H9 (cell line): ENCODE data around the gene ENPP1. TPM values are rescaled to one million over a fixed set of nuclear protein-coding genes. Genes with fewer than 3 reads are reported as not detected.

Experiments used
- DNase-seq: peaks from one replicate; pipeline ENCODE4 v3.0.0-alpha.2; 2017
- H2AFZ ChIP-seq: one replicate; pipeline ENCODE4 v1.6.1; 2013; ENCODE audit warnings: mild to moderate bottlenecking, low read length, control low read depth, moderate library complexity
- H2AK5ac ChIP-seq: 2 replicates; pipeline ENCODE4 v1.6.1; 2013; ENCODE audit warnings: low read length, control low read depth, mixed read lengths; ENCODE audit not compliant: insufficient read length
- H2BK120ac ChIP-seq: one replicate; pipeline ENCODE4 v1.6.1; 2013; ENCODE audit warnings: low read depth, mild to moderate bottlenecking, low read length, control low read depth, inconsistent platforms; ENCODE audit not compliant: poor library complexity, severe bottlenecking
- H2BK12ac ChIP-seq: 2 replicates; pipeline ENCODE4 v1.6.1; 2013; ENCODE audit warnings: low read length, control low read depth, mixed read lengths, low read depth; ENCODE audit not compliant: insufficient read length
- H2BK15ac ChIP-seq: 2 replicates; pipeline ENCODE4 v1.6.1; 2013; ENCODE audit warnings: low read depth, low read length, control low read depth
- H2BK20ac ChIP-seq: one replicate; pipeline ENCODE4 v1.6.1; 2013; ENCODE audit warnings: low read depth, mild to moderate bottlenecking, low read length, control low read depth, inconsistent platforms; ENCODE audit not compliant: poor library complexity, severe bottlenecking
- H2BK5ac ChIP-seq: 2 replicates; pipeline ENCODE4 v1.6.1; 2013; ENCODE audit warnings: low read length, control low read depth, mixed read lengths; ENCODE audit not compliant: insufficient read length
- H3K14ac ChIP-seq: 2 replicates; pipeline ENCODE4 v1.6.1; 2013; ENCODE audit warnings: low read length, control low read depth; ENCODE audit not compliant: insufficient read depth
- H3K18ac ChIP-seq: 2 replicates; pipeline ENCODE4 v1.6.1; 2013; ENCODE audit warnings: low read depth, mild to moderate bottlenecking, mixed read lengths, low read length, control low read depth; ENCODE audit not compliant: insufficient read length
- H3K23ac ChIP-seq: 2 replicates; pipeline ENCODE4 v1.6.1; 2013; ENCODE audit warnings: low read length, control low read depth, mixed read lengths, low read depth; ENCODE audit not compliant: insufficient read length
- H3K23me2 ChIP-seq: 2 replicates; pipeline ENCODE4 v1.6.1; 2013; ENCODE audit warnings: low read depth, mild to moderate bottlenecking, mixed read lengths, low read length, control low read depth; ENCODE audit not compliant: insufficient read length, poor library complexity, severe bottlenecking
- H3K27ac ChIP-seq: 2 replicates; pipeline ENCODE4 v1.5.1; 2013; ENCODE audit warnings: low read length, control low read depth, mixed read lengths, low read depth; ENCODE audit not compliant: insufficient read length
- H3K27me3 ChIP-seq: 2 replicates; pipeline ENCODE4 v1.6.1; 2013; ENCODE audit warnings: low read length, control low read depth, inconsistent platforms; ENCODE audit not compliant: insufficient read depth
- H3K4ac ChIP-seq: 2 replicates; pipeline ENCODE4 v1.6.1; 2013; ENCODE audit warnings: low read depth, mild to moderate bottlenecking, control low read depth, inconsistent platforms, low read length, moderate library complexity
- H3K4me1 ChIP-seq: 2 replicates; pipeline ENCODE4 v1.6.1; 2013; ENCODE audit warnings: low read length, control low read depth, inconsistent platforms; ENCODE audit not compliant: insufficient read depth
- H3K4me2 ChIP-seq: 2 replicates; pipeline ENCODE4 v1.6.1; 2013; ENCODE audit warnings: low read length, control low read depth, mixed read lengths; ENCODE audit not compliant: insufficient read length, insufficient read depth
- H3K56ac ChIP-seq: 2 replicates; pipeline ENCODE4 v1.6.1; 2013; ENCODE audit warnings: low read depth, mild to moderate bottlenecking, mixed read lengths, low read length, control low read depth; ENCODE audit not compliant: insufficient read length
- H3K79me1 ChIP-seq: 2 replicates; pipeline ENCODE4 v1.6.1; 2013; ENCODE audit warnings: low read depth, mild to moderate bottlenecking, moderate library complexity, low read length, control low read depth, inconsistent platforms; ENCODE audit not compliant: insufficient read depth, poor library complexity, severe bottlenecking
- H3K79me2 ChIP-seq: 2 replicates; pipeline ENCODE4 v1.6.1; 2013; ENCODE audit warnings: low read length, control low read depth, inconsistent platforms; ENCODE audit not compliant: insufficient read depth
- H3K9ac ChIP-seq: 2 replicates; pipeline ENCODE4 v1.6.1; 2013; ENCODE audit warnings: low read length, control low read depth, mixed read lengths; ENCODE audit not compliant: insufficient read length; ENCODE audit errors: extremely low read depth
- H3K9me3 ChIP-seq: one replicate; pipeline ENCODE4 v1.6.1; 2013; ENCODE audit warnings: low read depth, low read length, inconsistent platforms; ENCODE audit not compliant: control insufficient read depth
- H3T11ph ChIP-seq: one replicate; pipeline ENCODE4 v1.6.1; 2013; ENCODE audit warnings: mild to moderate bottlenecking, low read length, control low read depth, inconsistent platforms
- H4K20me1 ChIP-seq: one replicate; pipeline ENCODE4 v1.6.1; 2013; ENCODE audit not compliant: control insufficient read depth, insufficient read length, insufficient read depth
- H4K5ac ChIP-seq: 2 replicates; pipeline ENCODE4 v1.6.1; 2013; ENCODE audit warnings: low read depth, mild to moderate bottlenecking, mixed read lengths, low read length, control low read depth; ENCODE audit not compliant: insufficient read length
- H4K8ac ChIP-seq: replicated peaks from 2 replicates; pipeline ENCODE4 v1.6.1; 2013; ENCODE audit warnings: low read length, control low read depth, mixed read lengths, low read depth; ENCODE audit not compliant: insufficient read length
- H4K91ac ChIP-seq: 2 replicates; pipeline ENCODE4 v1.6.1; 2013; ENCODE audit warnings: low read depth, mild to moderate bottlenecking, moderate library complexity, mixed read lengths, low read length, control low read depth; ENCODE audit not compliant: insufficient read length
- H3K27ac Mint-ChIP-seq, 3 experiments: 2 replicates in 2 of 3; 3 replicates in 1 of 3; pipeline ENCODE4 v1.8.0; 2020 to 2021; ENCODE audit warnings: mixed read lengths in 3 of 3, mild to moderate bottlenecking in 1 of 3, moderate library complexity in 1 of 3
- H3K27me3 Mint-ChIP-seq: 2 replicates; pipeline ENCODE4 v1.8.0; 2021; ENCODE audit warnings: low read depth, mild to moderate bottlenecking, moderate library complexity, mixed read lengths
- H3K36me3 Mint-ChIP-seq, 3 experiments: 2 replicates in 2 of 3; 3 replicates in 1 of 3; pipeline ENCODE4 v1.8.0; 2020 to 2021; ENCODE audit warnings: low read depth in 3 of 3, mixed read lengths in 3 of 3; ENCODE audit not compliant: insufficient read depth in 1 of 3
- H3K4me1 Mint-ChIP-seq, 2 experiments: 2 replicates each; pipeline ENCODE4 v1.8.0; 2020; ENCODE audit warnings: mixed read lengths in 2 of 2
- H3K4me3 Mint-ChIP-seq, 2 experiments: 2 replicates in 1 of 2; 3 replicates in 1 of 2; pipeline ENCODE4 v1.8.0; 2020 to 2021; ENCODE audit warnings: mild to moderate bottlenecking in 2 of 2, mixed read lengths in 2 of 2, moderate library complexity in 1 of 2
- H3K9me3 Mint-ChIP-seq, 2 experiments: 2 replicates in 1 of 2; 3 replicates in 1 of 2; pipeline ENCODE4 v1.8.0; 2020; ENCODE audit warnings: mild to moderate bottlenecking in 2 of 2, mixed read lengths in 2 of 2, moderate library complexity in 1 of 2
- CTCF ChIP-seq: fragments of 200-600 bp; sonication (generic); conservative IDR thresholded peaks from 3 replicates; pipeline ENCODE4 v1.8.0; 2021; ENCODE audit warnings: antibody characterized with exemption, mild to moderate bottlenecking
- total RNA-seq: library from RNA; stranded (reverse); gene quantifications from 2 replicates; pipeline ENCODE4 v1.2.1, GENCODE V29; 2021

ENPP1 gene
- total RNA-seq, 1 experiment from 2014 or later, result 22.5 TPM

GRCh38 chr6:131787079-131787478, 20.7 kb upstream of the ENPP1 start:
- H3K14ac ChIP-seq, result no peak overlapping the region
- no peaks in the 10 kb centered on the region for H3K79me1 ChIP-seq
- no peaks in the 10 kb centered on the region for H3K36me3 Mint-ChIP-seq
- no peak overlapping the region for H3K4me3 Mint-ChIP-seq
- H2BK12ac ChIP-seq, result no peak overlapping the region
- no peak overlapping the region for H2BK15ac ChIP-seq
- H2BK5ac ChIP-seq, result no peak overlapping the region
- H3K56ac ChIP-seq, result no peak overlapping the region
- H3K9ac ChIP-seq, result no peak overlapping the region
- H3K4me1 Mint-ChIP-seq, result peaks cover 6 to 11% of the 10 kb centered on the region in 2 experiments
- H3K18ac ChIP-seq, result no peak overlapping the region
- H3K9me3 ChIP-seq, result no peaks in the 10 kb centered on the region
- peaks cover 6% of the 10 kb centered on the region for H3K27me3 Mint-ChIP-seq
- no peak overlapping the region for H2AK5ac ChIP-seq
- no peak overlapping the region for H4K5ac ChIP-seq
- H4K8ac ChIP-seq, result no peak overlapping the region
- H3K27ac Mint-ChIP-seq, result no peak overlapping the region
- H4K20me1 ChIP-seq, result no peaks in the 10 kb centered on the region
- H3K23me2 ChIP-seq, result no peaks in the 10 kb centered on the region
- no peak overlapping the region for H3K4ac ChIP-seq
- H3K23ac ChIP-seq, result no peak overlapping the region
- H2BK20ac ChIP-seq, result no peak overlapping the region
- no peaks in the 10 kb centered on the region for H3K27me3 ChIP-seq
- no peak overlapping the region for H3T11ph ChIP-seq
- H4K91ac ChIP-seq, result no peak overlapping the region
- DNase-seq, result no peak
- no peak overlapping the region for H3K27ac ChIP-seq
- H3K4me2 ChIP-seq, result no peak overlapping the region
- H2BK120ac ChIP-seq, result no peak overlapping the region
- no peak for TF ChIP-seq CTCF
- H3K79me2 ChIP-seq, result no peaks in the 10 kb centered on the region
- H3K4me1 ChIP-seq, result no peaks in the 10 kb centered on the region
- H3K9me3 Mint-ChIP-seq, result no peaks in the 10 kb centered on the region
- H2AFZ ChIP-seq, result no peak overlapping the region
